Measurements from ENCODE around the gene GBX2.

DNA sequence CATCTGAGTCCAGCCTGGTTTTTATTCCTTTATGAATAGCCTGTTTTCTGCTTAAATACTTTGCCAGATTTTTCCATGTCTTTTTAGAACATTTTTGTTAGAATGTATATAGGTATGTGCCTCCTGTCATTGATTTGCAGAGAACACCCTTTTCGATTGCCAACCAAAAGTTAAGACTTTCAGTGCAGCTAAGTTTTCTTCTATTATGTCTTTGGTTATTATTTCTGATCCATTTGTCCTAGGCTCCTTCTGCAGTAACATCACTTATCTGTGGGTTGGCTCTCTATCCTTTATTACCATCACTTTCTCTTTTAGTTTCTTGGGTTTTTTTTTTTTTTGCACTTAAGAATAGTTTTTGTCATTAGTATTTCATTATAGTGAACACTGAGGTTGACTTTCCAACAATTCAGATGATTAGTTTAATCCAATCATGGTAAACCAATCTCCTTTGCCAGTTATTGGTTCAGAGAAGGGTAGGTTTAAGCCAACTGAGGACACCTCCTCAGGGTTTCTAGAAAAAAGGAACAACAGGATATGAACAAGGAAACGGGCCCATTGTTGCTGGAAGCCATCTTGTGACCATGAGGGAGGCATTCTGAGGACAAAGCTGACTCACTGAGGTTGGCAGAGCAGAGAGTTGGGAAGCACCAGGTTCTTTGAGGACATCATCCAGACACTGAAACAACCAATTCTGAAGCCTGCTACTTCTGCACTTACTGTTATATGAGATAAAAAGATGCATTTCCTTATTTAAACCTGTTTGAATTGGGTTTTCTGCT is 37.9 kb upstream of the GBX2 start:
- TF ChIP-seq, protein P1, sequence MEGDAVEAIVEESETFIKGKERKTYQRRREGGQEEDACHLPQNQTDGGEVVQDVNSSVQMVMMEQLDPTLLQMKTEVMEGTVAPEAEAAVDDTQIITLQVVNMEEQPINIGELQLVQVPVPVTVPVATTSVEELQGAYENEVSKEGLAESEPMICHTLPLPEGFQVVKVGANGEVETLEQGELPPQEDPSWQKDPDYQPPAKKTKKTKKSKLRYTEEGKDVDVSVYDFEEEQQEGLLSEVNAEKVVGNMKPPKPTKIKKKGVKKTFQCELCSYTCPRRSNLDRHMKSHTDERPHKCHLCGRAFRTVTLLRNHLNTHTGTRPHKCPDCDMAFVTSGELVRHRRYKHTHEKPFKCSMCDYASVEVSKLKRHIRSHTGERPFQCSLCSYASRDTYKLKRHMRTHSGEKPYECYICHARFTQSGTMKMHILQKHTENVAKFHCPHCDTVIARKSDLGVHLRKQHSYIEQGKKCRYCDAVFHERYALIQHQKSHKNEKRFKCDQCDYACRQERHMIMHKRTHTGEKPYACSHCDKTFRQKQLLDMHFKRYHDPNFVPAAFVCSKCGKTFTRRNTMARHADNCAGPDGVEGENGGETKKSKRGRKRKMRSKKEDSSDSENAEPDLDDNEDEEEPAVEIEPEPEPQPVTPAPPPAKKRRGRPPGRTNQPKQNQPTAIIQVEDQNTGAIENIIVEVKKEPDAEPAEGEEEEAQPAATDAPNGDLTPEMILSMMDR (IDR thresholded peaks at IDR 0.05; ENCODE audit: poor library complexity): no peak
- no peak for TF ChIP-seq EZH2 (IDR thresholded peaks at IDR 0.05; ENCODE audit: borderline replicate concordance)

Measured in hepatocyte (in vitro differentiated cells).